T1000 (cell line): Measurements from ENCODE around the gene PSMG3.
"Not testable (repeated sequence)": the region's sequence is repeated elsewhere in the genome, so short reads cannot be mapped to it uniquely, and the experiment has no call there.

ENCODE experiments used
- DNase-seq: peaks from one replicate; lab custom pipeline; 2025; ENCODE audit warnings: mixed read lengths; lab: John Stamatoyannopoulos, UW

The PSMG3 gene

DNA sequence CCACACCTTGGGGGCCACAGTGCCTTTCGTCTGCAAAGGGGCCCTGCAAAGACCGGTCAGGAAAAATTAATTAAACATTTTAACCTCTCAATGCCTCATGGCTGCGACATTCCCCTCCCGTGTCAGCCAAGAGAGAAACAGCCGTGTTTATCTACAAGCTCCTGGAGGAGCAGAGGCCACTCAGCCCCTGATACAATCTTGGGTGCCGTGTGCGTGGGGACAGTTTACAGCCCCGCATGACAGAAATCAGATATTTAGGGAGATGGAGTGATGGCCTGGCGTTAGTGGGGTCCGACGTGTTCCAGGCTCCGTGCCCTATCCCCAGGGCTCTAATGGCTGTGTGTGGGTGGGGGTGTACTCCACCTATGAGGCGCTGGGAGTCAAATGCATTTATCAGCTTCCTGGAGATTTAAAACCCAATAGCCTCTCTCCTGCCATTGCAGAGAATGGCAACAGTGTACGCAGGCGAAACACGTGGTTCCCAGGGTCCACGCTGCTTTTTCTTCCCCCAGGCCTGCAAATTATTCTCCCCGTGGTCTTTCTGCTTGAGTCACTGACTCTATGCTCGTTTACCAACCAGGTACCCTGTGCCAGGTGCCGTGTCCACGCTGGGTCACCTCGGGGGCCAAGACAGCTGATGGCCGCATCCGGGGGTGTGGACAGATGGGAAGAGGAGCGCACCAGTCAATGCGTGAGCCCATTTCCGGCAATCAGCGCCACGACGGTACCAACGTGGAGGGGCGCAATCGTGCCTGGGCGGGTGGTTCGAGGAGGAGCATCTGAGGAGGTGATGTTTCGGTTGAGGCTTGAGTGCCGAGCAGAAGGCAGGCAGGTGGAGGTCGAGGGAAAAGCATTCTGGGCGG lies 26.6 kb upstream of the PSMG3 start:
- DNase-seq = no peak

DNA sequence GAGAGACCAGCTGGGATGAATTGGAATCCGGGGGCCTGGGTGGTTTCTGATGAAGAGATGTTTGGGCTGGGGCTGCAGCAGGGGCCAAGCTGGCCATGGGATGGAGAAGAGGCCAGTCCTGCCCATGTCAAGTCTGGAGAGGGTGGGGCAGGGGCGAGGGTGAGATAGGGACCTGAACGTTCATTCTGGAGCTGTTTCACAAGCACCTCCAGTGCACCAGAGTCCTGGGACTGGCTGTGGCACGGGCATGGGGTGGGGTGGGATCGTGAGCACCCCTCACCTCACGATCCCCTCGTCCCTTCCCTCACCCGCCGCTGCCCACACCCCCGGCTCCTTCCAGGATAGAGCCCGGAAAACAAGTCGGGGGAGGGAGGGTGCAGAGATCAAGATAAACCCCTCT lies 25.8 kb upstream of the PSMG3 start:
- no peak for DNase-seq

DNA sequence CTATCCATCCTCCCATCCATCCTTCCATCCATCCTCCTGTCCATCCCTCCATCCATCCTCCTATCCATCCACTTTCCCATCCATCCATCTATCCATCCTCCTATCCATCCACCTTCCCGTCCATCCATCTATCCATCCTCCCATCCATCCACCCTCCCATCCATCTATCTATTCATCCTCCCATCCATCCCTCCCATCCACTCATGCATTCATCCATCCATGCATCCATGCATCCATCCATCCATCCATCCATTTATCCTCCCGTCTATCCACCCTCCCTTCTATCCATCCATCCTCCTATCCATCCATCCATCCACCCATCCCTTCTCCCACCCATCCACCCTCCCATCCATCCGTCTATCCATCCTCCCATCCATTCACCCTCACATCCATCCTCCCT lies 25.2 kb upstream of the PSMG3 start:
- no peak for DNase-seq

DNA sequence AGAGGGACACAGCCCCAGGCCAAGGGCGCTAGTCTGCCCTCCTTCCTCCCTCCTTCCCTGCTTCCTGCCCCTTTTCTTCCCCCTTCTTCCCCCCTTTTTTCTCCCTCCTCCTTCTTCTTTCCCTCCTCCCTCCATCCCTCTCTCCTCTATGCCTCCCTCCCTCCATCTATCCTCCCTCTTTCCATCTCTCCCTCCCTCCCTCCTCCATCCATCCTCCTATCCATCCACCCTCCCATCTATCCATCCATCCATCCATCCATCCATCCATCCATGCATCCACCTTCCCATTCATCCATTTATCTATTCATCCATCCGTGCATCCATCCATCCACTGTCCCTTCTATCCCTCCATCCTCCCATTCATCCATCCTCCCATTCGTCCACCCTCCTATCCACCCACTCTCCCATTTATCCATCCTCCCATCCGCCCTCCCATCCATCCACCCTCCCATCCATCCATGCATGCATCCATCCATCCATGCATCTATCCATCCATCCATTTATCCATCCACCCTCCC lies 24.1 kb upstream of the PSMG3 start:
- no peak for DNase-seq

DNA sequence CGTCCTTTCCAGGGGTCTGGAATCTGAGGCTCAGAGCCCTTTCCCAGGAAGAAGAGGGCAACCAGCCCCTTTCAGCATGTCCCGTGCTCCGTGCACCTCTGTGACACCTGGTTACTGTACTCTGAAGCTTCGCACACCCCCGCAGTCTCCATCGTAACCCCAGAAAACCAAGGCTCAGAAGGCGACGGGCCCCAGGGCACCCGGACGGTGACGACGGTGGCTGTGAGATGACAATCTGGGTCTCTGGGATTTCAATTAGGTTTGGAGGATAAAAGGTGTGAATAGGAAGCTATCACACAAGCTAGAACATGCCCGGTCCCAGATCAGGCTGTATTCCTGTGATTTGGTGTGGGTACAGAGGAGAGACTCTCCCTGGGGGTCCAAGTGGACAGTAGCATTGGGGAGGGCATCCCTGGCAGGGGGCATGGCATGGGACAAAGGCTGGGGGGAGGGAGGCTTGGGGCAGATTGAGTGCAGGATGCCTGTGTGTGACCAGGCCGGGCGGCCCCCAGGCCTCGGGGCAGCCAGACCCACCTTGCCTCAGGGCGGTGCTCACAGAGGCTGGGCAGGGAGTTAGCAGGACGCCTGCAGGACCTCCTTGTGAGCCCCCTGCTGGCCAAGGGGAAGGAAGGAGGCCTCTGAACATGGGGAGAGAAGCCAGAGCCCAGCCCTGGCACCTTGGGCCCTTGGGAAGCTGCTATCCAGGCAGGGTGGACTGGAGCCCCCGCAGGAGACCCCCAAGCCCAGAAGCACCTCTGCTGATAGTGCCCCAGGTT lies 23.4 kb upstream of the PSMG3 start:
- no peak for DNase-seq

DNA sequence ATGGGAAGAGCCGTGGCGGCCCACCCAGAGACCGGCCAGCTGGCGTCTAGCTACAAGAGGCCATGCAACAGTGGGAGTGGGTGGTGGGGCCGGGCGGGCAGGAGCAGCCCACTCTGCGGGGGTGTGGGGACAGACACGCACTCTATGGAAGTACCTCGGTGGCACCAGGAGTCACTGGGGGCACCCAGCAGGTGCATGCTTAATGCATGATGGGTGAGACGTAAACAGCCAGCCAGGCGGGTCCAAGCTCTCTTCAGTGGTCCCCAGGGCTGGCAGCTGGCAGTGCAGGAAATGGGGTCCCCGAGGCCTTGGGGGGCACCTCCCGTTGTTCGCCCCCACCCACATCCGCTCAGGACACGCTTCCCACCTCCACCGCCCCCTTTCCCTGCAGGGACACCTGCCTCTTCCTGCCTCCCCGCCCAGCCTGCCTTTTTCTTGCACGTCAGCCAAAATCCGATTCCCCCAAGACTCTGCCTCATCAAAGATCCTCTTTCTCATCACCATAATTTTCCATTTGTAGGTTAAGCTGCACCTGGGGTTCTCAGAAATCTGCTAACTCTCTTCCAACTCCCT lies 22.6 kb upstream of the PSMG3 start:
- no peak for DNase-seq

DNA sequence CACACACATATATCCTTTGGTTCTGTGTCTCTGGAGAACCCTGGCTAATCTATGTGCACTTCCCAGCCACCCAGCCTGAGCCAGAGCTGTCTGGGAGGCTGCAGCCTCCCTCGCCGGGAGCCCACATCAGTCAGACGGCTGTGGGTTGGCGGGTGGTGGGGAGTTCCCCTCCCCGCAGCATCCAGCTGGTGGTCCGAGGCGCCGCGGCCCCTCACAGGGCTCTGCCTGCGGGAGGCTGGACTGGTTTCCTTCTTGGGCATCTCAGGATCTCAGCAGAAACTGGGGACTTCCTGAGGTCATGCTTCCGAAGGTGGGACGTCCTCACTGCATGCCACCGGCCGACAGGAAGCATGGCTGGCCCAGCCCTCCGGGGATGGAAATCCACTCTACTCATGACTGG lies 22.0 kb upstream of the PSMG3 start:
- no peak for DNase-seq

DNA sequence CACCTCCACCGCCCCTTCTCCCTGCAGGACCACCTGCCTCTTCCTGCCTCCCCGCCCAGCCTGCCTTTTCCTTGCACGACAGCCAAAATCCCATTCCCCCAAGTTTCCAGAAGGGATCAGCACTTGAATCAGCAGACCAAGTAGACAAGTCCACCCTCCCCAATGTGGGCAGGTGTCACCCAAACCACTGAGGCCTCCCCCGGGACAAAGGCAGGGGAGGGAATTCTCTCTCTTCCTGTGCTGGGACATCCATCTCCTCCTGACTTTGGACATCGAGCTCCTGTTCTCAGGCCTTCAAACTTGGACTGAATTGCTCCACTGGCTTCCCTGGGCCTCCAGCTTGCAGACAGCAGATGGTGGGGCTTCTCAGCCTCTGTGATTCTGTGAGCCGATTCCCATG lies 21.6 kb upstream of the PSMG3 start:
- DNase-seq = no peak

DNA sequence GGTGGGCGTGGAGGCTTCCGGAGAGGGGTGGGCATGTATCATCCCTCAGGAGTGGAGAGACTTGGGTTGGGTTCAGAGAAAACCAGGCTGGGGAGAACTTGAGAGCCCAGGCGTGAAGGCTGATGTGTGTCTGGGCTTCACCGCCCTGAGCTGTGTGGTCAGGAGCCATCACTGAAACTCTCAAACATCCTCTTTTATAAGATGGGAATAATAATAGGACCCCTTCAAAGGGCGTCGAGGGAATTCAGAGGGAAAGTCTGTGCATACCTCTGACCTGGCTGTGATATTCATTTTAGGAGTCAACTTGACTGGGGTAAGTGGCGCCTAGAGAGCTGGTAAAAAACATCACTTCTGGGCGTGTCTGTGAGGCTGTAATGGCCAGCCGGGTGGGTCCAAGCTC lies 21.1 kb upstream of the PSMG3 start:
- DNase-seq = no peak

DNA sequence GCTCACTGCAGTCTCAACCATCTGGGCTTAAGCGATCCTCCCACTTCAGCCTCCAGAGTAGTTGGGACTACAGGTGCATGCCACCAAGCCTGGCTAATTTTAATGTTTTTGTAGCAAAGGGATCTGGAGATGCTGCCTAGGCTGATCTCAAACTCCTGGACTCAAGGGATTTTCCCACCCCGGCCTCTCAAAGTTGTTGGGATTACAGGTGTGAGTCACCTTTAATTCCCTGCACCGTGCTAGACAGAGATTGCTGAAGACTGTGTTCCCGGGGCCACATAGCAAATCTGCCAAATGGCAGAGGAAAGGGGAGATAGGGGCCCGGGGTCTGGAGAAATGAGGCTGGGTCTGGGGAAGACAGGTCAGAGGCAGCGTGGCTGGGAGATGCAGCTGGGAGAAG lies 20.6 kb upstream of the PSMG3 start:
- DNase-seq = no peak

DNA sequence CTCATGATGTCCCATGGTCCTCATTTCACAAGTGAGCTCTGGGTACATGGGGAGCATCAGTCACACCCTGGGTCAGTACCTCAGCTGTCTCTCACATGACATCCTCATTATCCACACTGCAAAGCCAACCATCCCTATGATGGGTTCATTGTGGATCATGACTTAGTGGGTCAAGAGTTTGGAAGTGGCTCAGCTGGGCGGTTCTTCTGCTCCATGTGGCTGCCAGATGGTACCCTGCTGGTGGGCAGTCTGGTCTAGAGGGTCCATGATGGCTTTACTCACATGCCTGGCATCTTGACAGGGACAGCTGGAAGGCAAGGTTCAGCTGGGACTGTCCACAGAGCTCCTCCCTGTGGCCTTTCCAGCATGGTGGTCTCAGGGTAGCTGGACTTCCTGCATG lies 19.1 kb upstream of the PSMG3 start:
- DNase-seq = no peak

DNA sequence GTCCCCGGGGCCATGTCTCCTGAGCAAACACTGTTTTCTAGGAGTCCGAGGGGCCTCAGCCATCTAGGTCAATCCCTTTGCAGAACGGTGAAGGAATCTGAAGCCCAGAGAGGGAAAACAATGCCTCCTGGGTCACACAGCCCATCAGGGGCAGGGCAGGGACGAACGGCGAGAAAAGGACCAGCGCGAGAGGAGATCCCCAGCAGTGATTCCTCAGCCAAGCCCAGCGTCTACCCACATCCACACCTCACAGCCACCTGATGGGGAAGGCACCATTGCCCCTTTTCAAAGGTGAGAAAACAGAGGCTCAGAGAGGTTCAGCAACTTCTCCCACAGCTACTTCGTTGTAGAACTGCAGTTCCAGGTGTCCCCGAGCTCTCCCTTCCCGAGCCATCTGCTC lies 17.9 kb upstream of the PSMG3 start:
- DNase-seq = no peak

DNA sequence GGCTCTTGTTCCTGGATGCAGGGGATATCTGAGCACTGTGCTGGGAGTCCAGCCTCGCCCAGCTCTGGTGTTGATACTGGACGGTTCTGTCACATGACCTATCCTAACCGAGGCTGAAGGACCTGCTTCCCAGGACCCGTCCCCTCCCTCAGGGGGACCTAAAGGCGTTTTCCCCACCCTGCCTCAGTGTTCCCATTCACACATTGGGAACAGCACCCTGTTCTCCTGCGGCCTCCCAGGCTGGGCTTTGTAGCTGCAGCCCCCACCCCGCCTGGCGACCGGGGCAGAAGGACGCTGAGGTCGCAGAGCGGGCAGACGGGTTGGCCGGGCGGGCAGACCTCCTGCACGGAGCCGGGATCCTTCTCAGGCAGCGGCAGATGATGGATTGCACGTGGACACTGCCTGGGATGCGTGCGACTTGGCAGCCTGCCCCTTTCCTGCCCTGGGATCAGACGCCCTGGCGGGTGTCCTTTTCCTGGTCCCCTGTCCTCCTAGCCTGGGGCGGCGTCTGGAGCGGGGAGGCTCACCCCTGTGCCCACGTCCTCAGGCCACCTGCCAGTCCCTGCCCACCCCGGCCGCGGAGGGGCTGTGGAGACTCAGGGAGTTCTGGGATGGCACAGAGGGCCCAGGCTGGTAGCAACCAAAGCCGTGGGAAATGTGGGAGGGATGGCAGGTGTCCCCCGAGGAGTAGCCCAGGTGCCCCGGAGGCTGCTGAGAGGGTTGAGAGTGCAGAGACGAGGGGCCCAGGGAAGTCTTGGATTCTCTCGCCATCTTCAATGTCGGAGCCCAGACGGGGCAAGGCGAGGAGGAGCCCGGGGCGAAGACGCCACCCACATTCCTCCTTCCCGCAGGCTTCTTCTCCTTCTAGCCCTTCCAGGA lies 17.2 kb upstream of the PSMG3 start:
- DNase-seq = no peak

DNA sequence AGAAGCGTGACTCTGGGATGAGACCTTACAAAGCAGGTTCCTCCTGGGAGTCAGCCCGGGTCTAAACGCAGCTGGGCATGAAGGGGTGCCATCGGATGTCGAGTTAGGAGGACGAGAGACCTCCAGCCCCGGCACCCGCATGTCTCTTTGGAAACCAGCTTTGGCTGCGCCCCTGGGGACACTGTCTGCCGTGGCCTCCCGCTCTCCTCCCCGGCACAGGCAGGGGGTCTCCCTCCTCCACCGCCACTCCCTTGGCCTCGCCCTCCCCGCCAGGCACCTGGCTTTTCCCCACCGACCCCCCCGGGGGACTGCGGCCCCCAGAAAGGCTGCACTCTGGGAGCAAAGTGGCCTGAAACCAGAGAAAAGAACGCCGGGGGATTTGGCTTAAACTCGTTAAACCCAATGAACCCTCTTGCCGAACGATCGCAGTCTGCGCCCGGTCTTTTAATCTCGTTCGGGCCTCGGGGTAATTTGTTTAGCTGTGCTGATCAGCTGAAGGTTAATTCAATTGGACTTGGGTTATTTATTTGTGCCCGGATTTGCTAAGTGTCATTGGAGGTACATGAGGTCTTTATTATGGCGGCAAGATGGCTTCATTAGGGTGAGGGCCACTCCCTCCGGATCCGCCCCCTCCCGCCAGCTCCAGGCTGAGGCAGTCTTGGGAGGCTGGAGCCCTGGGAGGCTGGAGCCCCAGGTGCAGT lies 16.4 kb upstream of the PSMG3 start:
- DNase-seq = no peak

DNA sequence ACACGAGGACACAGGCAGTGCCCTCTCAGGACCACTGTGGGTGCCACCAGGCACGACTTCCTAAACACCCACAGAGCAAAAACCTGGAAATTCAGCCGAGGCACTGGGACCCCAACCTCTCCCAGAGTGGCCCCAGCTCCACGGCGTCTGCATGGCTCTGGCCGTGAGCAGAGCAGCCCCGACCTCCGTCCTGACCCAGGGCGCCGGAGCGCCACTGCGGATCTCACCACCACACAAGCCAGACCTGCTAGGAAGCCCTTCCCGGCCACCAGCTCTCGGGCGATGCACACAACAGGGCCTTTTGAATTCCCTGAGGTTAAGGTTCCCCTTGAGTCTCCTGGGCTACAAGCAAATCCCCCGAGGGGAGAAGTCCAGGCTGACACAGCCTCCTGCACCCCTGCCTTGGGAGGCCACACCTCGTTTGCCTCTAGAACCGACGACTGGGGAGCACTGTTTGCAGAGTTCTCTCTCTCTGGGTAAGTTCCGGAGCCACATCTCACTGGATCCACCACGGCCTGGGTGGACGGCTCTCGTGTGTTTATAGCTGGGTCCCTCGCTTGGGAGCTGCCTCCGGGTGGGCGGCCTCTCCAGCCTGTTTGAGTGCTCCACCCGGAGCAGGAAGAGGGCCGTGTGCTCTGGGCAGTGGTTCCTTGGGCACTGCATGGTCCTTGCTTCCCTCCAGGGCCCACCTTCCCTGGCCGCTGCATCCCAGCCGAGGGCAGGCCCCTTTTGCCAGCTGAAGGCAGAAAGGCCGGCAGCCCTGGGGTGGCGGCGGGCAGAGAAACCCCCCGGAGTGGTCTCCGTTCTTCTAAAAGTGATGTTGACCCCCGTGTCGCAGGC lies 15.5 kb upstream of the PSMG3 start:
- no peak for DNase-seq

DNA sequence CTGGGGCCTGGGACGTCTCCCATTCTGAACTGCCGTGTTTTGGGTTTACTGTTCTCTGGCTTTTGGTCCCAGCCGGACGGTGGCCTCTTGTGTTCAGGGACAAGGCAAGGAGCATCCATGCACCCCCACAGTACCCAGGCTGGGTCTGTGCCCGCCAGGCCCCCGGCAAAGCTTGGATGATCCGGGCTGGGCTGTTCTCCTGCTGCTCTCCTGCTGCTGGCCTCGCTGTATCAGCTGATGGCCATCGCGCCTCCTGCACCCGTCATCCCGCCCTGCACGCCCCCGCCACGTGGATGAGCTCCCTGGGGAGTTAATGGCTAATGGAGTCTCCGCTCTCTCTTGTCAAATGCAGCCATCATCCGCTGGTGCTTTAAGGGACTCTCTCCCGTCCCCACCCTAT lies 14.9 kb upstream of the PSMG3 start:
- DNase-seq = no peak

DNA sequence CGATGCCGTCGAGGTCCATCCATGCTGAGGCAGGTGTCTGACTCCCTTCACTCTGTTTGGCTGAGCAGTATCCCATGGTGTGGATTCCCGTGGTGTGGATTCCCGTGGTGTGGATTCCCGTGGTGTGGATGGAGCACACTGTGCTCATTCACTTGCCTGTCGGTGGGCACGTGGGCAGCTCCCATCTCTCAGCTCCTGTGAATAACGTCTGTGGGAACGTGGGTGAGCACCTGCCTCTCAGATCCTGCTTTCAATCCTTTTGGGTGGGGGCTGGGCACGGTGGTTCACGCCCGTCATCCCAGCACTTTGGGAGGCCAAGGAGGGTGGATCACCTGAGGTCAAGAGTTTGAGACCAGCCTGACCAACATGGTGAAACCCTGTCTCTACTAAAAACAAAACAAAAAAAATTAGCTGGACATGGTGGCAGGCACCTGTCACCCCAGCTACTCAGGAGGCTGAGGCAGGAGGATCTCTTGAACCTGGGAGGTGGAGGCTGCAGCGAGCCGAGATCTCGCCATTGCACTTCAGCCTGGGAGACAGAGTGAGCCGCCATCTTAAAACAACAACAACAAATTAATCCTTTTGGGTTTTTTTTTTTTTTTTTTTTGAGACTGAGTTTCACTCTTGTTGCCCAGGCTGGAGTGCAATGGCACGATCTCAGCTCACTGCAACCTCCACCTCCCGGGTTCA lies 13.6 kb upstream of the PSMG3 start:
- not testable (repeated sequence) for DNase-seq

DNA sequence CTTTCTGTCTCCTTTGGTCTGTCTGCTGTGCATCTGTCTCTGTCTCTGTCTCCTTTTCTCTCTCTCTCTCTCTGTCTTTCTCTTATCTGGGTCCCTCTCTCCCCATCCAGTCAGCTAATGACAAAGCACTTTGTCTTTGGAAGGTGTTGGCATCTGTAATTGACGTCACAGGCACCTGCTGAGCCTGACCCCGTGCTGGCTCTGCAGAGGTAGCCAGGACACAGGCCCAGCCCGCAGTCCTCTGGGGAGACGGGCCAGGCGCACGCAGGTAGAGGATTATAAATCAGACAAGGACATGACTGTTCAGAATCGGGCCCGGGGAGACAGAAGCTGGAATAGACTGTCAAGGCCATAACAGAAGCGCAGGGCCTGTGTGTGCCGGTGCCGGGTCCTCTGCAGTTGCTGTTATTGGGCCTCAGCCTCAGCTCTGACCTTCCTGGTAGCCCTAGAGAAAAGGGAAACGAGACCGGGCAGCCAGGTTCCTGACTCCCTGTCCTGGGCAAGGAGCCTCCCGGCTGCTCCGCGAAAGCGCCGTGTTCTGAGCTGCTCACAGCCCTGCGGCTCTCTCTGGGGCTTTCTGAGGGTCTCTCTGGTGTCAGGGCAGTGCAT lies 10.7 kb upstream of the PSMG3 start:
- DNase-seq = no peak
